H1 (cell line): ENCODE measurements around the gene AHRR. TPM values are rescaled to one million over a fixed set of nuclear protein-coding genes. Genes with fewer than 3 reads are reported as not detected.

Experiments used
- CTCF ChIA-PET: fragments of 300-600 bp; sonication (Branson Sonifier 250); formaldehyde crosslinking; loops from one replicate; lab custom pipeline; 2021; ENCODE audit not compliant: partially characterized antibody; lab: Charles Lee
- POLR2A ChIA-PET: fragments of 300-600 bp; sonication (Branson Sonifier 250); formaldehyde crosslinking; loops from one replicate; lab custom pipeline; 2021; ENCODE audit warnings: inconsistent platforms; ENCODE audit not compliant: partially characterized antibody; lab: Charles Lee
- DNase-seq, 2 experiments: peaks; one replicate each; pipeline versions ENCODE4 v3.0.0 to v3.0.0-alpha.2; 2010 to 2022; ENCODE audit warnings: low spot score in 2 of 2, low read depth in 1 of 2, mixed read lengths in 1 of 2
- FAIRE-seq: peaks from 2 replicates; lab custom pipeline; 2011; peaks lifted over from hg19 to GRCh38; lab: Jason Lieb, UNC
- H2AFZ ChIP-seq: 2 replicates; pipeline ENCODE4 v1.8.1; 2012; ENCODE audit warnings: low read length, inconsistent platforms
- H2AK5ac ChIP-seq: 2 replicates; pipeline ENCODE4 v1.6.1; 2013; ENCODE audit warnings: low read depth, low read length
- H2BK120ac ChIP-seq: replicated peaks from 2 replicates; pipeline ENCODE3; 2013; ENCODE audit warnings: low read depth, low read length, inconsistent platforms
- H2BK12ac ChIP-seq: 2 replicates; pipeline ENCODE4 v1.6.1; 2013; ENCODE audit warnings: low read depth, low read length
- H2BK15ac ChIP-seq: 2 replicates; pipeline ENCODE4 v1.6.1; 2013; ENCODE audit warnings: low read length
- H2BK20ac ChIP-seq: 2 replicates; pipeline ENCODE4 v1.6.1; 2013; ENCODE audit warnings: low read length
- H2BK5ac ChIP-seq: 2 replicates; pipeline ENCODE4 v1.6.1; 2013; ENCODE audit warnings: low read depth, low read length
- H3K14ac ChIP-seq: 2 replicates; pipeline ENCODE4 v1.6.1; 2013; ENCODE audit warnings: inconsistent platforms; ENCODE audit not compliant: insufficient read length
- H3K18ac ChIP-seq: 2 replicates; pipeline ENCODE4 v1.6.1; 2013; ENCODE audit warnings: low read length; ENCODE audit errors: extremely low read depth
- H3K23ac ChIP-seq: 2 replicates; pipeline ENCODE4 v1.6.1; 2013; ENCODE audit warnings: inconsistent platforms; ENCODE audit not compliant: insufficient read length
- H3K23me2 ChIP-seq: 2 replicates; pipeline ENCODE4 v1.6.1; 2013; ENCODE audit warnings: low read depth, low read length
- H3K27ac ChIP-seq: 2 replicates; pipeline ENCODE4 v1.6.1; 2011; ENCODE audit warnings: low read depth, low read length, inconsistent platforms
- H3K27me3 ChIP-seq, 4 experiments: replicated peaks in 1 of 4; 1 replicate in 1 of 4; 2 replicates in 3 of 4; pipeline versions ENCODE4 v1.6.1 to v1.8.1; 2011 to 2013; ENCODE audit warnings: low read length in 3 of 4, mild to moderate bottlenecking in 3 of 4, inconsistent platforms in 2 of 4, mixed read lengths in 2 of 4, moderate library complexity in 1 of 4; ENCODE audit not compliant: control insufficient read depth in 3 of 4, insufficient read depth in 3 of 4; ENCODE audit errors: extremely low read depth in 1 of 4
- H3K36me3 ChIP-seq, 4 experiments: 2 replicates each; pipeline versions ENCODE4 v1.6.1 to v1.8.1; 2011 to 2013; ENCODE audit warnings: mild to moderate bottlenecking in 4 of 4, low read length in 3 of 4, moderate library complexity in 2 of 4, control low read depth in 1 of 4, inconsistent platforms in 1 of 4; ENCODE audit not compliant: insufficient read depth in 4 of 4, control insufficient read depth in 2 of 4
- H3K4ac ChIP-seq: replicated peaks from 2 replicates; pipeline ENCODE3; 2013; ENCODE audit warnings: low read length, low read depth, mixed read lengths, inconsistent platforms; ENCODE audit not compliant: insufficient read length
- H3K4me1 ChIP-seq, 4 experiments: replicated peaks in 1 of 4; 1 replicate in 1 of 4; 2 replicates in 3 of 4; pipeline versions ENCODE4 v1.6.1 to v1.8.1; 2011 to 2013; ENCODE audit warnings: low read length in 3 of 4, inconsistent platforms in 2 of 4, mixed read lengths in 1 of 4; ENCODE audit not compliant: insufficient read depth in 4 of 4, control insufficient read depth in 3 of 4
- H3K4me2 ChIP-seq, 2 experiments: 2 replicates each; pipeline versions ENCODE4 v1.6.1 to v1.8.1; 2011 to 2013; ENCODE audit warnings: low read depth in 2 of 2, low read length in 2 of 2, control low read depth in 1 of 2, inconsistent platforms in 1 of 2, mild to moderate bottlenecking in 1 of 2; ENCODE audit not compliant: insufficient read depth in 1 of 2
- H3K4me3 ChIP-seq, 4 experiments: fragments of 200-600, 300-600 bp in 1 of 4; sonication (generic), shearing (Covaris generic), sonication (Bioruptor Twin) in 1 of 4; 2 replicates each; pipeline versions ENCODE4 v1.5.1 to v1.8.1; 2011 to 2016; ENCODE audit warnings: low read length in 4 of 4, low read depth in 3 of 4, control low read depth in 2 of 4, inconsistent platforms in 2 of 4, mild to moderate bottlenecking in 2 of 4, mixed read lengths in 1 of 4, moderate library complexity in 1 of 4; ENCODE audit not compliant: insufficient read depth in 2 of 4; ENCODE audit errors: extremely low read depth in 1 of 4
- H3K56ac ChIP-seq: replicated peaks from 2 replicates; pipeline ENCODE3; 2013; ENCODE audit warnings: low read depth, mild to moderate bottlenecking, mixed read lengths, low read length, inconsistent platforms; ENCODE audit not compliant: insufficient read length
- H3K79me1 ChIP-seq: 2 replicates; pipeline ENCODE4 v1.6.1; 2013; ENCODE audit warnings: low read depth, low read length, control low read depth
- H3K79me2 ChIP-seq, 2 experiments: 2 replicates each; pipeline versions ENCODE4 v1.6.1 to v1.8.1; 2012 to 2013; ENCODE audit warnings: low read length in 2 of 2, mild to moderate bottlenecking in 2 of 2, inconsistent platforms in 1 of 2; ENCODE audit not compliant: insufficient read depth in 2 of 2, control insufficient read depth in 1 of 2
- H3K9ac ChIP-seq, 4 experiments: replicated peaks in 1 of 4; 1 replicate in 1 of 4; 2 replicates in 3 of 4; pipeline versions ENCODE4 v1.6.1 to v1.8.1; 2011 to 2013; ENCODE audit warnings: low read depth in 3 of 4, low read length in 3 of 4, control low read depth in 2 of 4, mild to moderate bottlenecking in 2 of 4, moderate library complexity in 2 of 4, inconsistent platforms in 1 of 4; ENCODE audit errors: extremely low read depth in 1 of 4
- H3K9me3 ChIP-seq, 2 experiments: 2 replicates each; pipeline versions ENCODE4 v1.6.1 to v1.8.1; 2012 to 2013; ENCODE audit warnings: mild to moderate bottlenecking in 2 of 2, moderate library complexity in 2 of 2, control low read depth in 1 of 2, inconsistent platforms in 1 of 2, low read depth in 1 of 2, low read length in 1 of 2, mixed read lengths in 1 of 2; ENCODE audit not compliant: insufficient read depth in 2 of 2
- H4K20me1 ChIP-seq, 2 experiments: replicated peaks in 1 of 2; 2 replicates each; pipeline versions ENCODE3 to v1.8.1; 2011 to 2013; ENCODE audit warnings: inconsistent platforms in 2 of 2, low read length in 2 of 2, mild to moderate bottlenecking in 1 of 2; ENCODE audit not compliant: insufficient read depth in 2 of 2, control insufficient read depth in 1 of 2
- H4K5ac ChIP-seq: 2 replicates; pipeline ENCODE4 v1.6.1; 2013; ENCODE audit warnings: low read length, low read depth, mixed read lengths, inconsistent platforms; ENCODE audit not compliant: insufficient read length
- H4K8ac ChIP-seq: 2 replicates; pipeline ENCODE4 v1.8.0; 2013; ENCODE audit warnings: mild to moderate bottlenecking, moderate library complexity, low read length, inconsistent platforms; ENCODE audit not compliant: insufficient read depth; ENCODE audit errors: extremely low read depth
- H4K91ac ChIP-seq: replicated peaks from 2 replicates; pipeline ENCODE3; 2013; ENCODE audit warnings: low read length, mixed read lengths, inconsistent platforms; ENCODE audit not compliant: insufficient read length
- CEBPB ChIP-seq: IDR thresholded peaks from 2 replicates; pipeline ENCODE4 v1.6.1; 2012; ENCODE audit warnings: low read depth, low read length
- POU5F1 ChIP-seq: IDR thresholded peaks from 2 replicates; pipeline ENCODE4 v1.6.1; 2011; ENCODE audit warnings: low read depth, mild to moderate bottlenecking, low read length, moderate library complexity
- WGBS, 2 experiments: shearing (Covaris generic) in 1 of 2; methylation state at CpG; one replicate each; pipeline versions ENCODE4 v1.1.6 to v1.1.7; 2013 to 2015; ENCODE audit warnings: low lambda C conversion rate in 2 of 2, mixed read lengths in 2 of 2, inconsistent platforms in 1 of 2, low coverage in 1 of 2, missing lambda C conversion rate in 1 of 2; ENCODE audit not compliant: insufficient replicate concordance in 2 of 2, insufficient coverage in 1 of 2, insufficient read length in 1 of 2; ENCODE audit errors: extremely low coverage in 1 of 2, missing lambda C conversion rate in 1 of 2; 5-methylcytosine and 5-hydroxymethylcytosine counted together
- polyA plus RNA-seq, 7 experiments: library from polyadenylated mRNA; depleted of rRNA in 3 of 7; stranded (reverse) in 5 of 7; unstranded in 2 of 7; fragments of >200 nt in 5 of 7; fragments of 200-250 nt in 2 of 7; gene quantifications; 1 replicate in 5 of 7; 2 replicates in 1 of 7; 4 replicates in 1 of 7; pipeline versions ENCODE4 v1.2.1 to v1.2.3, GENCODE V29; 2011 to 2013; ENCODE audit warnings: missing spikeins in 2 of 7, mixed read lengths in 2 of 7
- total RNA-seq: library from RNA; stranded (reverse); fragmentation: NEBNext Ultra II Directional; extraction: Animal tissue kit (Norgen Biotek cat#: 25700); gene quantifications from 2 replicates; pipeline ENCODE4 v1.2.1, GENCODE V29; 2021

AHRR gene
- total and polyA plus RNA-seq, 2 of the 8 experiments (the other 6 are each of a cell fraction or from before 2014, with no cell fraction given) = 0.41 to 0.80 TPM

DNA sequence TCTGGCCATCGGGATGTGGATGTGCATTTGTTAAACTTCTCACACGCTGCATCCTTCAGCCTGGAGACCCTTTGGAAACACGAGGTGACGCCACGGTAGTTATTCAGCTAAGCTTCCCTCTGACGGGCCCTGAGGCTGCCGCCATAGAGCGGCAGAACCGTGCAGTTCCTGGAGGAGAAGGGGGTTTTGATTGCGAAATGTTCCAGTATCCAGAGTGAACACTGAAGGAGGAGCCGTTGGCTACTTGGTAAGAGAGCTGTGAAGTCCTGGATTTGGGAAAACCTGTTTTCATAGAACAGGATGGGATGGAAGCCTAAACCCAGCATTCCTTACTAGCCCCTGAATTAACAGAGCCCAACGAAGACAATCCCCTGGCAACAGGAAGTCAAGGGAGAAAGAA lies 98.5 kb downstream of the AHRR start:
- H3K79me1 ChIP-seq = no peaks in the 10 kb centered on the region
- no peak overlapping the region for H3K9ac ChIP-seq
- H2BK12ac ChIP-seq = no peak overlapping the region
- TF ChIP-seq CEBPB = peak; percentile 75
- TF ChIP-seq POU5F1 = no peak
- TF ChIP-seq, all 59 proteins: peak for 1
- H3K4me1 ChIP-seq = peaks cover 0 to 10% (median 7%) of the 10 kb centered on the region in 4 experiments; a peak in 3 of 7 replicates
- no peak overlapping the region for H3K56ac ChIP-seq
- H3K36me3 ChIP-seq = no peaks in the 10 kb centered on the region
- ChIA-PET POLR2A (interaction anchor here (1.7 kb wide), 1 partner anchor 20 kb away, joined by 5 read pairs; no protein-coding TSS in a partner anchor), CTCF (interaction anchor here (0.9 to 9.1 kb wide), 5 partner anchors 11 to 70 kb away, joined by 3 to 99 read pairs (median 3); no protein-coding TSS in a partner anchor)
- no peaks in the 10 kb centered on the region for H3K9me3 ChIP-seq
- H3K18ac ChIP-seq = no peak overlapping the region
- H3K14ac ChIP-seq = no peak overlapping the region
- no peaks in the 10 kb centered on the region for H3K23me2 ChIP-seq
- no peaks in the 10 kb centered on the region for H4K20me1 ChIP-seq
- H4K5ac ChIP-seq = no peak overlapping the region
- 88% methylated on average over 12 of the region's 12 CpGs; no CpG with 5 or more reads in 1 of the 2 experiments for WGBS, 2 experiments
- no peak overlapping the region for H3K27ac ChIP-seq
- no peak overlapping the region for H2AFZ ChIP-seq
- H2BK15ac ChIP-seq = no peak overlapping the region
- peaks cover 0 to 2% (median 0%) of the 10 kb centered on the region in 4 experiments; a peak in 1 of 7 replicates for H3K27me3 ChIP-seq
- no peak overlapping the region for H2AK5ac ChIP-seq
- no peak overlapping the region for H3K4me3 ChIP-seq
- H3K4me2 ChIP-seq = no peak overlapping the region
- DNase-seq = no peak
- no peak for FAIRE-seq
- no peak overlapping the region for H4K8ac ChIP-seq
- no peak overlapping the region for H4K91ac ChIP-seq
- H3K23ac ChIP-seq = no peak overlapping the region
- no peak overlapping the region for H2BK120ac ChIP-seq
- H3K4ac ChIP-seq = no peak overlapping the region
- H3K79me2 ChIP-seq = no peaks in the 10 kb centered on the region
- no peak overlapping the region for H2BK5ac ChIP-seq
- no peak overlapping the region for H2BK20ac ChIP-seq
